Stimulated activated CD4-positive, alpha-beta T cell treated with anti-CD3 and anti-CD28 coated beads, Interleukin-1b, Interleukin-23, amount 100 ng/mL, for 1 hour (primary cell): Measurements from ENCODE around the gene CSF3R.

Source experiments
- DNase-seq, 2 donors: peaks; one replicate each; pipeline ENCODE4 v3.0.0-alpha.2; 2020; ENCODE audit warnings: low read depth in 2 of 2

The CSF3R gene

GRCh38 chr1:36420409-36420808, 62.3 kb downstream of the CSF3R start:
- DNase-seq = no peak

- no peak for DNase-seq
Measured at GRCh38 chr1:36419569-36419968, 63.1 kb downstream of the CSF3R start.

GRCh38 chr1:36419140-36419539, 63.6 kb downstream of the CSF3R start:
- DNase-seq = no peak

DNA sequence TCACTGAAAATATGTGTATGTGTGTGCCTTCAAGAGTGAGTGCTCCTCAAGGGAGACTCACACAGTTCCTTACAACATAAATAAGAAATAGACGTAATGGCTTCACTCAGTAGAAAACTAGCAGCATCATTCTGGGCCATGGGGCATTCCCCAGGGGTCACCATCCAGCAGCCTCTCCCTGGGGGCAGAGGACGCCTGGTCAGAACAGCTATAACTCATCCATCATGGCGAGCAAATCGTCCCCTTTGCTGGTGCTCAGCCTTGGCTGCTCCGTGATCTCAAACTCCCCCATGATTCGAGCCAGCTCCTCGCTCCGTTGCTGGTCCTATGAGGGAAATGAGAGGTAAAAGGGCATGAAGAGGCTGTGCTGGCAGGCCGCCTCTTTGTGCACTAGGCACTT, 64.8 kb downstream of the CSF3R start:
- no peak for DNase-seq
